ENCODE measurements around the gene GFPT2. TPM values are rescaled to one million over a fixed set of nuclear protein-coding genes. Genes with fewer than 3 reads are reported as not detected.

Gene GFPT2
- total and polyA plus RNA-seq, 10 of the 15 experiments (the other 5 are each of a cell fraction or from before 2014, with no cell fraction given): 0.05 to 0.33 (median 0.11) TPM; not detected in 4

- no peak for ATAC-seq
- ChIA-PET RAD21 (ENCODE audit: unreplicated experiment) (no interaction called here), POLR2A (no interaction called here), CTCF (no interaction called here), SMC1A (ENCODE audit: uncharacterized antibody, unreplicated experiment) (no interaction called here)
- H3K79me2 ChIP-seq (ENCODE audit: control insufficient read depth, insufficient read depth, low read length): no peaks in the 10 kb centered on the region
- no peaks in the 10 kb centered on the region for H3K36me3 ChIP-seq (ENCODE audit: control insufficient read depth in 2 of 2, insufficient read depth in 2 of 2, low read length in 1 of 2)
- no peak overlapping the region for H3K4me2 ChIP-seq (ENCODE audit: control insufficient read depth, insufficient read depth)
- no peak overlapping the region for H3K9ac ChIP-seq (ENCODE audit: control insufficient read depth, insufficient read depth, low read length)
- H4K20me1 ChIP-seq (ENCODE audit: control insufficient read depth, insufficient read depth): no peaks in the 10 kb centered on the region
- no peak for FAIRE-seq
- H3K27ac ChIP-seq (ENCODE audit: control insufficient read depth, insufficient read depth): no peak overlapping the region
- no peaks in the 10 kb centered on the region for H3K27me3 ChIP-seq (replicated peaks in 1 of 2; ENCODE audit: control insufficient read depth in 2 of 2, insufficient read depth in 2 of 2, low read length in 1 of 2)
- no peaks in the 10 kb centered on the region for H3K4me1 ChIP-seq (ENCODE audit: control insufficient read depth, insufficient read depth, low read length)
- DNase-seq (ENCODE audit: low read depth, low spot score): no peak
- WGBS (ENCODE audit: insufficient coverage, insufficient replicate concordance, low lambda C conversion rate, missing lambda C conversion rate): 47% methylated on average over 39 of the region's 39 CpGs
- no TSS peak for BruUV-seq (replicated peaks)
- in situ Hi-C loops (cut with MboI) (no loop called here), intact Hi-C loops (cut with micrococcal nuclease; ENCODE audit: unreplicated experiment) (no loop called here)
- no peak overlapping the region for H2AFZ ChIP-seq (ENCODE audit: control insufficient read depth, low read depth, low read length)
- no peak overlapping the region for H3K4me3 ChIP-seq
- H3K9me3 ChIP-seq (replicated peaks; ENCODE audit: control insufficient read depth, insufficient read depth, low read length): no peaks in the 10 kb centered on the region
- TF ChIP-seq ESRRA (IDR thresholded peaks at IDR 0.05; ENCODE audit: low read length): no peak
- TF ChIP-seq POU2F2 (IDR thresholded peaks at IDR 0.05; ENCODE audit: borderline replicate concordance, low read depth, low read length): no peak
- no peak for TF ChIP-seq SREBF2 (IDR thresholded peaks at IDR 0.05; ENCODE audit: low read length)
- TF ChIP-seq GABPA (IDR thresholded peaks at IDR 0.05; ENCODE audit: low read depth): no peak
- no peak for TF ChIP-seq EZH2 (IDR thresholded peaks at IDR 0.05; ENCODE audit: borderline replicate concordance, control insufficient read depth, low read depth, low read length)
- no peak for TF ChIP-seq EED (IDR thresholded peaks at IDR 0.05; ENCODE audit: low read depth)
- no peak for TF ChIP-seq ZZZ3 (IDR thresholded peaks at IDR 0.05; ENCODE audit: control insufficient read depth, insufficient read length, low read depth)
- TF ChIP-seq HDAC6 (IDR thresholded peaks at IDR 0.05; ENCODE audit: unreplicated experiment): no peak
- TF ChIP-seq ZNF592 (IDR thresholded peaks at IDR 0.05): no peak
- TF ChIP-seq NKRF (conservative IDR thresholded peaks at IDR 0.05): no peak
- TF ChIP-seq FOXK2 (IDR thresholded peaks at IDR 0.05): no peak
- no peak for TF ChIP-seq DPF2 (IDR thresholded peaks at IDR 0.05)
- TF ChIP-seq SP1 (IDR thresholded peaks at IDR 0.05; ENCODE audit: low read depth, low read length): no peak
- TF ChIP-seq STAT1 (conservative IDR thresholded peaks at IDR 0.05): no peak
- TF ChIP-seq ZBTB11 (CRISPR knock-in tag; IDR thresholded peaks at IDR 0.05): no peak
- TF ChIP-seq PAX5 (IDR thresholded peaks at IDR 0.05; ENCODE audit: borderline replicate concordance, low read depth, low read length): no peak
Measured at GRCh38 chr5:180389252-180390101, 36.3 kb upstream of the GFPT2 start.

All from GM12878 (cell line).